ENCODE results near the gene TSPAN18. TPM values are rescaled to one million over a fixed set of nuclear protein-coding genes. Genes with fewer than 3 reads are reported as not detected.

The TSPAN18 gene
- total RNA-seq, 4 donors from 2014 or later, result 3.6 to 12.4 (median 8.2) TPM

- H3K27ac ChIP-seq, result no peak overlapping the region
- no peak for DNase-seq
- H3K9me3 ChIP-seq, result no peaks in the 10 kb centered on the region
- no peak overlapping the region for H3K4me3 ChIP-seq (replicated peaks in 1 of 3)
- TF ChIP-seq POLR2A (IDR thresholded peaks at IDR 0.05) (no peak), CTCF (IDR thresholded peaks at IDR 0.05) (no peak)
- H3K36me3 ChIP-seq, result no peaks in the 10 kb centered on the region
- no peaks in the 10 kb centered on the region for H3K27me3 ChIP-seq
- no peaks in the 10 kb centered on the region for H3K4me1 ChIP-seq
- 48 to 50% methylated on average over 2 of the region's 2 CpGs for WGBS, 2 donors
- intact Hi-C loops (cut with DNase I), result no loop called here
These were observed 37.5 kb upstream of the TSPAN18 start for GRCh38 chr11:44689265-44689664.

- TF ChIP-seq POLR2A (IDR thresholded peaks at IDR 0.05), result no peak
- no peak for TF ChIP-seq CTCF (IDR thresholded peaks at IDR 0.05)
- no peak for DNase-seq
- H3K4me1 ChIP-seq, result no peaks in the 10 kb centered on the region
- H3K9me3 ChIP-seq, result no peaks in the 10 kb centered on the region
- WGBS, 2 donors, result 86% methylated on average over 3 of the region's 3 CpGs
- intact Hi-C loops (cut with DNase I), result no loop called here
- H3K36me3 ChIP-seq, result no peaks in the 10 kb centered on the region
- no peaks in the 10 kb centered on the region for H3K27me3 ChIP-seq
- no peak overlapping the region for H3K4me3 ChIP-seq (replicated peaks in 1 of 3)
- no peak overlapping the region for H3K27ac ChIP-seq
These were observed 36.1 kb upstream of the TSPAN18 start for GRCh38 chr11:44690651-44691050.

GRCh38 chr11:44692460-44692859 lies 34.3 kb upstream of the TSPAN18 start:
- Histone ChIP-seq H3K27me3 (no peaks in the 10 kb centered on the region), H3K4me3 (replicated peaks in 1 of 3) (no peak overlapping the region), H3K4me1 (no peaks in the 10 kb centered on the region), H3K36me3 (no peaks in the 10 kb centered on the region), H3K27ac (no peak overlapping the region), H3K9me3 (no peaks in the 10 kb centered on the region)
- DNase-seq, result no peak
- TF ChIP-seq CTCF (IDR thresholded peaks at IDR 0.05) (no peak), POLR2A (IDR thresholded peaks at IDR 0.05) (no peak)
- 89 to 98% methylated on average over 5 to 6 of the region's 10 CpGs for WGBS, 2 donors
- intact Hi-C loops (cut with DNase I), result no loop called here

- WGBS, 2 donors, result 83 to 91% methylated on average over 7 of the region's 7 CpGs
- H3K27ac ChIP-seq, result no peak overlapping the region
- TF ChIP-seq CTCF (IDR thresholded peaks at IDR 0.05), result no peak
- no peak for TF ChIP-seq POLR2A (IDR thresholded peaks at IDR 0.05)
- H3K36me3 ChIP-seq, result no peaks in the 10 kb centered on the region
- no peak overlapping the region for H3K4me3 ChIP-seq (replicated peaks in 1 of 3)
- intact Hi-C loops (cut with DNase I), result no loop called here
- H3K27me3 ChIP-seq, result no peaks in the 10 kb centered on the region
- no peaks in the 10 kb centered on the region for H3K9me3 ChIP-seq
- no peak for DNase-seq
- no peaks in the 10 kb centered on the region for H3K4me1 ChIP-seq
These were observed 33.1 kb upstream of the TSPAN18 start for GRCh38 chr11:44693654-44694119.

GRCh38 chr11:44694443-44694842 lies 32.3 kb upstream of the TSPAN18 start:
- no peaks in the 10 kb centered on the region for H3K27me3 ChIP-seq
- H3K9me3 ChIP-seq, result no peaks in the 10 kb centered on the region
- no peak overlapping the region for H3K27ac ChIP-seq
- 87 to 95% methylated on average over 10 of the region's 12 CpGs for WGBS, 2 donors
- intact Hi-C loops (cut with DNase I), result no loop called here
- no peaks in the 10 kb centered on the region for H3K4me1 ChIP-seq
- H3K4me3 ChIP-seq (replicated peaks in 1 of 3), result no peak overlapping the region
- no peak for TF ChIP-seq POLR2A (IDR thresholded peaks at IDR 0.05)
- TF ChIP-seq CTCF (IDR thresholded peaks at IDR 0.05), result no peak
- no peaks in the 10 kb centered on the region for H3K36me3 ChIP-seq
- DNase-seq, result no peak

All from thyroid gland (tissue), 4 donors.